Left colon (tissue), 2 donors: Measurements from ENCODE around the gene GIGYF1. TPM values are rescaled to one million over a fixed set of nuclear protein-coding genes. Genes with fewer than 3 reads are reported as not detected.
"Not testable (repeated sequence)": the region's sequence is repeated elsewhere in the genome, so short reads cannot be mapped to it uniquely, and the experiment has no call there.

Experiments
- ATAC-seq: fragments of 200-7000 bp; cut with Tn5 transposase; one replicate; pipeline ENCODE4 v1.9.1; 2020; ENCODE audit warnings: mild to moderate bottlenecking, moderate library complexity
- DNase-seq, 2 donors: peaks; one replicate each; pipeline ENCODE4 v3.0.0-alpha.2; 2020
- intact Hi-C, 2 donors: fragments of 100-400 bp; cut with DNase I in 1 of 2; cut with micrococcal nuclease in 1 of 2; formaldehyde crosslinking; loops; one replicate each; pipeline versions ENCODE4 v1.11.2 to v1.14.0; 2022; cut with DNase I, micrococcal nuclease
- total RNA-seq, 2 donors: library from RNA; stranded (reverse); fragmentation: NEBNext Ultra II Directional; extraction: Animal tissue kit (Norgen Biotek cat#: 25700); gene quantifications; one replicate each; pipeline ENCODE4 v1.2.1, GENCODE V29; 2021
- donor health status: DM: no; HTN: no; CAD: no.
- donor health status: DM: yes; HTN: yes; CAD: no.

Gene GIGYF1
- total RNA-seq, 2 donors from 2014 or later, result 29.0 to 32.4 TPM

DNA sequence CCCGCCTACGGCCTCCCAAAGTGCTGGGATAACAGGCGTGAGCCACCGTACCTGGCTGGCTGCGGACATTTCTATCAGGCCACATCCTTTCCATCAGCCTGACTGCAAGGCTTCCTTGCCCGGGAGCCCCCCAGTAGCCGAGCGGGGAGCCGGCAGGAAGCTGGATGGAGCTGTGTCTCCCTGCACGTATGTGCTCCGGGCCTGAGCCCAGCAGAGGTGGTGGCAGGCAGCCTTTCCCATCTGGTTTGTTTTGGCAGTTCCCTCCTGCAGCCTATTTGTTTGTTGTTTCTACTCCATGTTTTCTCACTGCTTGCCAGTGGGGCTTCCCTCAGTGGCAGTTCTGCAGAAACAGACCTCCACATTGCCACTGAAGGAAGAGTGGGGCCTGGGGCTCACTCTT lies 17.3 kb upstream of the GIGYF1 start:
- intact Hi-C loops, result no loop called here
- DNase-seq (no peak), ATAC-seq (no peak)

DNA sequence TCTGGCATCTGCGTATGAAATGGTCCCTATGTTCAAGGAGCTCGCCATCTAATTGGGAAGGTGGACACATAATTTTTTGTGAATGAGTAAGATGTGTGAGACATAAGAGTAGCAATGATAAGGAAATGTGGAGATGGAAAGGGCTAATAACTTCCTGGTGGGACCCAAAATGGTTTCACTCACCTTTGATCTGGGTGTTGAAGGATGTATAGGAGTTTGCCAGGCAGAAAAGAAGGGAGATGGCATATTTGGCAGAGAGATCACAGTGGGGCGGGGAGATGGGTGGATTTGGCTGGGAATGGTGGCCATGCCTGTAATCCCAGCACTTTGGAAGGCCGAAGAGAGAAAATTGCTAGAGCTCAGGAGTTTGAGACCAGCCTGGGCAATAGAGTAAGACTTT lies 16.4 kb upstream of the GIGYF1 start:
- DNase-seq (no peak), ATAC-seq (no peak)
- intact Hi-C loops, result no loop called here

DNA sequence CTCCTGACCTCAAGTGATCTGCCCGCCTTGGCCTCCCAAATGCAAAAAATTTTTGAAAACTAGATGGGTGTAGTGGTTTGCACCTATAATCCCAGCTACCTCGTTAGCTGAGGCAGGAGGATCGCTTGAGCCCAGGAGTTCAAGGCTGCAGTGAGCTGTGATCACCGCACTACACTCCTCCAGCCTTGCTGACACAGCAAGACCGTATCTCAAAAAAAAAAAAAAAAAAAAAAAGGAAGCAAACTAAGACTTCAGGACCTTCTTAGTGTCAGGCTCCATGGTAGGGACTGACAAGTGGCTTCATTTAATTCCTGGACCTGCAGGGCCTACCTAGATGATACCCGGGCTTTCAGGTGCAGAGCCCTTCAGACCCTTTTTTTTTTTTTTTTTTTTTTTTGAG lies 14.3 kb upstream of the GIGYF1 start:
- DNase-seq (no peak), ATAC-seq (no peak)
- intact Hi-C loops, result loop anchor here in 1 of 2 donors (5.0 kb wide), 1 partner anchor 144 kb away; the partner anchor contains the start of gene SLC12A9

DNA sequence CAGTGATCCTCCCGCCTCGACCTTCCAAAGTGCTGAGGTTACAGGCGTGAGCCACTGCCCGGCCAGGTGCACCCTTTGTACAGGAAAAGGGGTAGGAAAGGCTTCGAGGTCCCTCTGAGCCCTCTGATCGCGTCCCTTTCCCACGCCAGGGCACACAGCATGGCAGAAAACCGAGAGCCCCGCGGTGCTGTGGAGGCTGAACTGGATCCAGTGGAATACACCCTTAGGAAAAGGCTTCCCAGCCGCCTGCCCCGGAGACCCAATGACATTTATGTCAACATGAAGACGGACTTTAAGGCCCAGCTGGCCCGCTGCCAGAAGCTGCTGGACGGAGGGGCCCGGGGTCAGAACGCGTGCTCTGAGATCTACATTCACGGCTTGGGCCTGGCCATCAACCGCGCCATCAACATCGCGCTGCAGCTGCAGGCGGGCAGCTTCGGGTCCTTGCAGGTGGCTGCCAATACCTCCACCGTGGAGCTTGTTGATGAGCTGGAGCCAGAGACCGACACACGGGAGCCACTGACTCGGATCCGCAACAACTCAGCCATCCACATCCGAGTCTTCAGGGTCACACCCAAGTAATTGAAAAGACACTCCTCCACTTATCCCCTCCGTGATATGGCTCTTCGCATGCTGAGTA lies 12.7 kb upstream of the GIGYF1 start:
- intact Hi-C loops, result loop anchor here in 1 of 2 donors (5.0 kb wide), 1 partner anchor 146 kb away; the partner anchor contains the start of gene SLC12A9
- ATAC-seq, result no peak
- DNase-seq, result peak in 1 of 2 donors; percentile 52

DNA sequence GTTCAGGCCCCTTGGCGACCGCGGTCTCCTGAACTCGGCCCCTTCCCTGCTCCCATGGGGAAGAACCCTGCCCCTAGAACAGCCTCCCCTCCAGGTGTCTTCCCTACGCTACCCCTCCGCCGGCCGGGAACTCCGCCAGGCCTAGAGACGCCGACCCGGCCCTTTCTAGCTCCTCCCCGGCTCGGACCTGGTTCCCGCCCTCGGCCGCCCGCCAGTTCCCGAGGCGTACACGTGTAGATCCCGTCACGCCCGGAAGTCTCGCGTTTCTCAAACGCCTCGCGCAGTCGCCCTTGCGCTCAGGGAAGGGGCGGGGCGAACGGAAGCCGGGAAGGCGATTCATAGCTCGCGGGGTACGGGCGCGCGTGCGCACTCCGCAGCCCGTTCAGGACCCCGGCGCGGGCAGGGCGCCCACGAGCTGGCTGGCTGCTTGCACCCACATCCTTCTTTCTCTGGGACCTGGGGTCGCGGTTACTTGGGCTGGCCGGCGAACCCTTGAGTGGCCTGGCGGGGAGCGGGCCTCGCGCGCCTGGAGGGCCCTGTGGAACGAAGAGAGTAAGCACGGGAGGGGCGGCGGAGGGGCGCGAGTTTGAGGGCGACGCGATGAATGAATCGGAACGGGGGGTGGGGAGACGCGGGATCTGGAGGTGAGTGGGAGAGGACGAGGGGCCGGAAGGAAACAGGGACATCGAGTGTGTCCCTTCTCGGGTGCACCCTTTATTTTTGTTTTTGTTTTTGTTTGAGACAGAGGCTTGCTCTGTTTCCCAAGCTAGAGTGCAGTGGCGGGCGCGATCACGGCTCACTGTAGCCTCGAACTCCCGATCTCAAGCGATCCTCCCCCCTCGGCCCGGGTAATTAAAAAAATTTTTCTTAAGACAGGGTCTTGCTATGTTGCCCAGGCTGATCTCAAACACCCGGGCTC lies 12.0 kb upstream of the GIGYF1 start, which contains the start of gene POP7:
Gene POP7, plus strand, starts transcription at position 369 of the 919 bp plus-strand sequence. CDS start 710 bp downstream, outside the sequence.
- intact Hi-C loops, result loop anchor here in 1 of 2 donors (5.0 kb wide), 1 partner anchor 146 kb away; the partner anchor contains the start of gene SLC12A9
- DNase-seq (peak; percentile 98 to 100), ATAC-seq (peak; percentile 96)

DNA sequence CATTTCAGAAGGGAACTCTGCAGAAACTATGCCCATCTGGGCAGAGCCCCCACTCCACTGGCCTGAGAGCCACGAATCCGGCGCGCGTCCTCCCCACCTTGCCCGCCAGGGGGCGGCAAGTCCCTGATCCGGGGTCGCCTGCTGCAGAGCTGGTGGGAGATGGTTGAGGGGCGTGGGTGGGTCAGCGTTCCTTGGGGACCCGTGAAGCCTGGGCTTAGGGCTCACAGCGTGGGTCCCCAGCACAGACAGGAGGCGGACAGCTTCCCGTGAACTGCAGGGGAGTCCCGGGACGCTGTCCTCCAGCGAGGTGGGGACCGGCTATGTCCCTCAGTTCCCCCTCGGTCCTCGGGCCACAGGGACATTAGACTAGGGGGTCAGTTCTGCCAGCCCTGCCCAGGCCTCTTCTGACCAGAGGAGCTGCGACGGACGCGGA lies 11.3 kb upstream of the GIGYF1 start:
- intact Hi-C loops, result loop anchor here in 1 of 2 donors (5.0 kb wide), 1 partner anchor 147 kb away; the partner anchor contains the start of gene SLC12A9
- peak; percentile 60 for ATAC-seq
- peak; percentile 62 to 87 for DNase-seq

DNA sequence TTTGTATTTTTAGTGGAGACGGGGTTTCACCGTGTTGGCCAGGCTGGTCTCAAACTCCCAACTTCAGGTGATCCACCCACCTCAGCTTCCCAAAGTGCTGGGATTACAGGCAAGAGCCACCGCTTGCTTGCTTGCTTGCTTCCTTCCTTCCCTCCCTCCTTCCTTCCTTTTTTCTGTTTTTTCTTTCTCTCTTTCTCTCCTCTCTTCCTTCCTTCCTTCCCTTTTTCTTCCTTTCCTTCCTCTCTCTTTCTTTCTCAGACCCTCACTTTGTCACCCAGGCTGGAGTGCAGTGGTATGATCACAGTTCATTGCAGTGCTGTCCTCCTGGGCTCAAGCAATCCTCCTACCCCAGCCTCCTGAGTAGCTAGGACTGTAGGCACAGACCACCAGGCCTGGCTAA lies 7.0 kb upstream of the GIGYF1 start:
- DNase-seq, ATAC-seq, intact Hi-C loops: not testable (repeated sequence)

DNA sequence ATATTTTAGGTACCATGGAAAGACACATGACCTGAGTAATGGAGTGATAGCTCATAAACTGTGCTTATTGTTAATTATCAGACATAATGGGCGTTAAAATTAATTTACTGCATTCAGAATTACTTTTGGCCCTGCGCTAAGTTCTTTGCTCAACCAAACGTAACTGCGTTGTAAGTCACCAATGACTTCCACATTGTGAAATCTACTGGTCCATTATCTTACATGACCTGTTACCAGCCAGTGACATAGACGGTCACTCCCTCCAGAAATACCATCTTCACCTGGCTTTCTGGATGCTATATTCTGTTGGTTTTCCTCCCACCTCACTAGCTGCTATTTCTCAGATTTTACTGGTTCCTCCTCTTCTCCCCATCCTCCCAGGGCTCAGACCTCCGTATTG lies 5.0 kb upstream of the GIGYF1 start:
- no peak for DNase-seq
- ATAC-seq, result no peak
- intact Hi-C loops, result no loop called here

DNA sequence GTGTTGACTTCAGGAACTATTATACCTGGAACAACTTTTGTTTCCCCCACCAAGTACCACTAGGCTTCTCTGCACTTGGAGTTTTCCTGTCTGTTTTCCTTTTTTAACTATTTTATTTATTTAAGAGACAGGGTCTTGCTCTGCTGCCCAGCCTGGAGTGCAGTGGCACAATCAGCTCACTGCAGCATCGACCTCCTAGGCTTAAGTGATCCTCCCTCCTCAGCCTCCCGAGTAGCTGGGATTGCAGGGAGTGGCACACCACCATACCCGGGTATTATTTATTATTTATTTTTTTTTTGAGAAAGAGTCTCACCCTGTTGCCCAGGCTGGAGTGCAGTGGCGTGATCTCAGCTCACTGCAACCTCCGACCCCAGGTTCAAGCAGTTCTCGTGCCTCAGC lies 2.1 kb upstream of the GIGYF1 start:
- ATAC-seq, result no peak
- intact Hi-C loops, result no loop called here

DNA sequence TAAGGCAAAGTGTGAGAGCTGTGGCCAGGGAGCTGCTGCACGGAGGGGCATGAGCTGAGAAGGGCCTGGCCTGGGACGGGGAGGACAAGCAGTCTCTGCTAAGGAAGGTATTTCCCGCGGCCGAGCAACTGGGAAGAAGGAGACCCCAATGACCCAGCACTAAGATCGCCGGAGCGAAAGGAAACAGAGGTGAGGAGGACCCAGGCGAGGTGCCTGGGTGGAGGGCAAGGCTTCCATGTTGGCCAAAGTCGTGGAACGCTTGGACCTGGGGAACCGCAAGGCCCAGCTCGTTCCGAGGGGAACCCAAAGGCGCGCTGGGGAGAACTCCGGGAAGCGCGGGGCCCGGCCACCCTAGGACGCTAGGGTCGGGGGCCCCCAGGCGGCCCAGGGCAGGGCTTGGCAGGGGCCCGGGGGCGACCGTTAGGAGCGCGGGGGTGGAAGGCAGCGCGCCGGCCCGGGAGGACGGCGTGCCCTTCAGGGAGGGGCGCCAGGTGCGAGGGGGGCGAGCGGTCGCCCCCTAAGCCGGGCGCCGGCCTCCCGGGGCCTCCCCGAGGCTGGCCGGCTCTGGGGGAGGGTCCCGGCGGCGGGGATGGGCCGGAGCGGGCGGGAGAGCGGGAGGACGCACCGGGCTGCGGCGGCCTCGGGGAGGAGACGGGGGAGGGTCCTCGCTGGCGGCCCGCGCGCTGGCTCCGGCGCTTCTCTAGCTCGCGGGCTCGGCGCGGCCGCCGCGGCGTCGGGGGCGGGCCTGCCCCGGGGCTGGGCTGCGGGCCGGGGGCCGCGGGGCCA lies 545 bp downstream of the GIGYF1 start:
- peak; percentile 18 for ATAC-seq
- intact Hi-C loops, result no loop called here
- peak in 1 of 2 donors; percentile 23 for DNase-seq

More for the DNA sequence above, 2.1 kb upstream of the GIGYF1 start:
- DNase-seq, result no peak

DNA sequence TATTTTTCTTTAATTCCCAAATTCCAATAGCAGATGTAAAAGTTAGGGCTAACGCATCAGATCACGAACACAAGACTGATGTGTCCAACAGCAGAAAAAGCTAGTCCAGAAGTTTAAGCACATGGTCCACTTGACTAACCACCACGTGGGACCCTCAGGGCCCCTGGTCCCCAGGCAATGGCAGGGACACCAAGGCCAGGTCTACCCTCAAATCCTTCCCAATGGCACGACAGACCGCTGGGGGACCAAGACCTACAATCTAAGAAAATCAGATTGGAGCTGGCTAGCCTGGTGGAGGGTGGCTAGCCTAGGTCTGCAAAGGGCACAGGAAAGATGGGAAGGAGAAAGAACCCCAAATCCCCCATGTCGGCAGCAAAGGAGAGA lies 1.5 kb downstream of the GIGYF1 start:
- ATAC-seq, result no peak
- DNase-seq, result no peak
- intact Hi-C loops, result no loop called here

DNA sequence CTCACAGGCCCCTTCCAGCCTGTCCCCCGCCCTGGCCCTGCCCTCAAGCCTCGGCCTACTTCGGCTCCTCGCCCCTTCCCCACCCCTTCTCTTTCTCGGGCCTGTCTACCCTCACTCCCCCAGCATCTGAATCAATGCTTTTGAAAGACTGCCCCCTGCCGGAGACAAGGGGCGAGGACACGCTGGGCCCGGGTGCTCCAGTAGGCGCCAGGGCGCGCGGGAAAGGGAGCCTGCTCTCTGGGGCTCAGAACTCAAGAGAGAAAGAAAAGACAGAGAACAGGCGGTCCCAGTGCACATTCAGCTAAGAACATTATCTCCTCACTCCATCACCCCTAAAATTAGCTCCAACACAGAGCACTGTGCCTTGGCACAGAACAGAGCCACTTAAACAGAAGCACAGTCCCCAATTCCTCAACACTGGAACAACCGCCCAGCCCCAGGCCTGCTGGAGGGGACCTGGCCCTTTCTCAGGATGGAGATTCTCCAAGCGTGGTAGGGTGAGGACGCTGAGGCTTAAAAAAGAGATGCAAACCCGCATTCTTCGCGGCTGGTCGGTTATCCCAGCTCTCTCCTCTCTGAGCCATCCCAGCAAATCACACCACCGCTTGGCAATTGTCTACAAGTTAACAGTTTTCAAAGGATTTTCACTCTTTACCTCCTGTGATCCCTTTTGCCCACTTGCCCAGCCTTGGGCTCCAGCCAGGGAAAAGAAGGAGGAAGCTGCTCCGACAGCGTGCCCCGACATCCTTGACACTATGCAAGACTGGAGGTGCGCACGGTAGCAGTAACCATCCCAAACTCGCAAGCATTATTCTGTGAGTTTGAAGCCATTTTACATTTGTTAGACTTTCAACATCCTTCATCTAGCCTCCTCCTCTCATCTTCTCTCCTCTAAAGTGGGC lies 2.1 kb downstream of the GIGYF1 start:
- ATAC-seq, result peak; percentile 77
- DNase-seq, result peak; percentile 65 to 82
- intact Hi-C loops, result no loop called here

DNA sequence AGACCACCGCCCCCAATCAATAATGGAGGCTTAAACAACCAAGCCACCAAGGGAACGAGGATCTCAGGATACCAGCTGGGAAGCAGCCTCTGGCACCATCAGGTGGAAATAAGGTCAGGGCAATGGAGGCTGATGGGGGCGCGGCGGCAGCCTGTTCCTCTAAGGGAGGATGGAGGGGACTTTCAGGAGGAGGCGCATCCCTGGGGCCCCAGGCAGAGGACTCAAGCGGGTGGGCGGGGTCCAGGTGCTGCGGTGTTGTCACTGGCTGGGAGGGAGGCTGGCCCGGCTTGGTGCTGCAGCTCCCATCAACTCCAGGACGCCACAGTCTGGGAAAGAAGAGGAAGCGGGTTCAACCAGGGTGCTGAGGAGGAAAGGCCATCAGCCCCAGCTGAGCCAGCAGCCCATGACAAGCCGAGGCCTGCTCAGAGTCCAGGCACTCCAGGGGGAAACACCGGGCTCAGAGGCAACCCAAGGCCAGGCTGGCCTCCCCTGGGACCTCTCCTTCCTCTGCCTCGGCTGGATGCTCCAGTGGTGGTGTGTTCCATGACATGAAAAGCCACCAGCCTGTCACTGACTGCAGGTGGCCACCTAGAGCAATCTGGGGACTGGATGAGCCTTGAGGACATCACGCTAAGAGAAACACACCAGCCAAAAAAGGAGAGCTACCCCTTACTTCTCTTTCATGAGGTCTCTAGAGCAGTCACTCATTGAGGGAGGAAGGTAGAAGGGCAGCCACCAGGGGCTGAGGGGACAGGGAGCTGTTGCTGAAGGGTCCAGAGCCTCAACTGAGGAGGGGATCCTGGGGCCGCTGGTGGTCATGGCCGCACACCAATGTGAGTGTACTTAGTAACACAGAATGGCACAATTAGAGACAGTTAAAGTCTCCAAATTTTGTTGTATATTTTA lies 4.6 kb downstream of the GIGYF1 start:
- no peak for ATAC-seq
- DNase-seq, result no peak
- intact Hi-C loops, result loop anchor here in 1 of 2 donors (10.0 kb wide), 1 partner anchor 105 kb away; the partner anchor contains the start of genes FBXO24 and LRCH4

DNA sequence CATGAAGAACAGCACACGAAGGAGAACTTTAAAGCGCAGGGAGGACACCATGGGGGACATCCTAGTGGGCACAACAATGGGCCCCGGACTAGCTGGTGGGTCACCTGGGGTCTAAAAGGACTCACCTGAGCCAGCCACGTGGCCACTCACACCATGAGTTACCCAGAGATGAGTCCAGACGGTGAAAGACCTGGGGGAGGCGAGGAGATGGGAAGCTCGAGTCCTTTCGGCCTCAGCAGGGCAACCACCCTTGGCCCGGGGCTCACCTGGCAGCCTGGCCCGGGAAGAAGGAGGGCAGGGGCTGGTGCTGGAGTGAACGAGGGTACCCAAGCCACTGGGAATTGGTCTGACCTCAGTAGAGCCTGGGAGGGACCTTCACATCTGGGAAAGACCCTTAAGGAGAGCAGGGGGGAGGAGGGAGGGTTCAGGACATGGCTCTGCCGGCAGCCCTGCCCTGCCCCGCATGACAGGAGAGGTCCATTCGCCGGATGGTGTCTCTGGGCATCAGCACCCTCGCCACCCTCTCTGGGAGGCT lies 5.7 kb downstream of the GIGYF1 start:
- ATAC-seq (no peak), DNase-seq (no peak)
- intact Hi-C loops, result loop anchor here in 1 of 2 donors (10.0 kb wide), 1 partner anchor 104 kb away; the partner anchor contains the start of genes FBXO24 and LRCH4

DNA sequence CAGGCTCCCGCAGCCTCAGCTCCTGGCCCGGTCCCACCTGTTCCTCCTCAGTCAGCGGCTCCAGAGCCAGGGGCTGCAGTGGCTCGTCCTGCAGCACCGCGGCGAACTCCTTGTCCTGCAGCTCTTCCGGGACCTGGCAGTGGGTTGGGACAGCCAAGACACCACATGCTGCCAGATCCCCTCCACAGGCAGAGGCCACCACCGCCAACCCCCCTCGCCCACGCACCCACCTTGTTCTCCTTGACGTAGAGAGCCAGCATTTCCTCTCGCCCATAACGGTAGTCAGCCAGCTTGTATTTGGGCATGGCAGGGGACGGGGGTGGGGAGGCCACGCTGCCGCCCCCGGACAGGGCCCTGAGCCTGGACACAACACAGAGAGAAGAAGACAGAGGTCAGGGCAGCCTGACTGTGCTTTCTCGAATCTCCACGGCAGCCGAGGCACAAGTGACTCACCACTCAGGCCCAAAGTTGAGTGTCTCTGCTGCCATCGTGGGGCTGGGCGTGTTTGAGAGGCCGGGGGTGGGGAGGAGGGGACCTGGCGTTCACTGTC lies 6.2 kb downstream of the GIGYF1 start:
- DNase-seq (no peak), ATAC-seq (no peak)
- intact Hi-C loops, result loop anchor here in 1 of 2 donors (10.0 kb wide), 1 partner anchor 103 kb away; the partner anchor contains the start of genes FBXO24 and LRCH4

DNA sequence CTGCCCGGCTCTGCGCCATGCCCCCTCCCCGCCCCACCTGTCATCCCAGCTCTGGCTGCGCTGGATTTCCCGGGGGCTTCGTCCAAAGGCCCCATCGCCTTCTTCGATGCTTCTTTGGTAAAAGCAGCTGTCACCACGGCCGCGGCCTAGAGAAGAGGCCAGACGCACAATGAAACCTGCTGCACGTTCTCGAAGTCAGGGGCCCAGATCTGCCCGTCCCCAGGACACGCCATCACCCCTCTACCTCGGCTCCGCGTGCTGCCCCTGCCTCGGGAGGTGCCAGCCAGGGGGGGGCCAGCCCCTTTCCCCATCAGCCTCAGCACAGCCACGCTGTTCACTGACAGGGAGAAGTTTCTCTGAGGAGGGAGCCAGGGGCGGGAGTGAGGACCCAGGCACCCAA lies 6.8 kb downstream of the GIGYF1 start:
- ATAC-seq (no peak), DNase-seq (no peak)
- intact Hi-C loops, result loop anchor here in 1 of 2 donors (10.0 kb wide), 1 partner anchor 102 kb away; the partner anchor contains the start of genes FBXO24 and LRCH4
